Measurements from ENCODE around the gene CMYA5.
"Not testable (repeated sequence)": the region's sequence is repeated elsewhere in the genome, so short reads cannot be mapped to it uniquely, and the experiment has no call there.

The CMYA5 gene

DNA sequence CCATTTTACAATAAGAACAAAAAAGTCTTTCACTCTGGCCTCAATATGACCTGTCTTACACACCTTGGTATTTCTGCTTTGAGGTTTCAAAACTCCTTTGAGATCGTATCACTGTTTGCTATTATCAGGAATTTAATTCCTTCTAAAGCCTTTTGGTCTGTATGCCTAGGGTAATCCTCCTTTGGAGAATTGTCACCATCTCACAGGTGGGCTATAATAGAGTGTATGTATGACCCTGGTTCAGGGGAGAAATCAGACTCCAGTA, 13.7 kb downstream of the CMYA5 start:
- Histone ChIP-seq H3K9ac (ENCODE audit: low read depth, low read length, poor library complexity, severe bottlenecking) (no peak overlapping the region), H3K27me3 (ENCODE audit: insufficient read depth, low read length, poor library complexity, severe bottlenecking) (no peaks in the 10 kb centered on the region), H3K9me3 (ENCODE audit: insufficient read depth, low read depth, low read length) (no peaks in the 10 kb centered on the region), H3F3A (ENCODE audit: low read depth) (no peaks in the 10 kb centered on the region), H4K20me1 (ENCODE audit: insufficient read depth, low read length, poor library complexity, severe bottlenecking) (no peaks in the 10 kb centered on the region), H3K4me1 (ENCODE audit: insufficient read depth, low read length, poor library complexity, severe bottlenecking) (no peaks in the 10 kb centered on the region), H3K4me2 (ENCODE audit: low read depth, low read length, poor library complexity, severe bottlenecking) (no peak overlapping the region), H3K4me3 (ENCODE audit: low read length, poor library complexity, severe bottlenecking) (no peak overlapping the region), H3K36me3 (ENCODE audit: insufficient read depth, low read length) (no peaks in the 10 kb centered on the region), H2AFZ (ENCODE audit: low read length) (no peak overlapping the region), H3K79me2 (ENCODE audit: insufficient read depth, low read length) (no peaks in the 10 kb centered on the region), H3K9me2 (replicated peaks; ENCODE audit: low read depth, low read length) (no peaks in the 10 kb centered on the region)
- TF ChIP-seq, protein P1, sequence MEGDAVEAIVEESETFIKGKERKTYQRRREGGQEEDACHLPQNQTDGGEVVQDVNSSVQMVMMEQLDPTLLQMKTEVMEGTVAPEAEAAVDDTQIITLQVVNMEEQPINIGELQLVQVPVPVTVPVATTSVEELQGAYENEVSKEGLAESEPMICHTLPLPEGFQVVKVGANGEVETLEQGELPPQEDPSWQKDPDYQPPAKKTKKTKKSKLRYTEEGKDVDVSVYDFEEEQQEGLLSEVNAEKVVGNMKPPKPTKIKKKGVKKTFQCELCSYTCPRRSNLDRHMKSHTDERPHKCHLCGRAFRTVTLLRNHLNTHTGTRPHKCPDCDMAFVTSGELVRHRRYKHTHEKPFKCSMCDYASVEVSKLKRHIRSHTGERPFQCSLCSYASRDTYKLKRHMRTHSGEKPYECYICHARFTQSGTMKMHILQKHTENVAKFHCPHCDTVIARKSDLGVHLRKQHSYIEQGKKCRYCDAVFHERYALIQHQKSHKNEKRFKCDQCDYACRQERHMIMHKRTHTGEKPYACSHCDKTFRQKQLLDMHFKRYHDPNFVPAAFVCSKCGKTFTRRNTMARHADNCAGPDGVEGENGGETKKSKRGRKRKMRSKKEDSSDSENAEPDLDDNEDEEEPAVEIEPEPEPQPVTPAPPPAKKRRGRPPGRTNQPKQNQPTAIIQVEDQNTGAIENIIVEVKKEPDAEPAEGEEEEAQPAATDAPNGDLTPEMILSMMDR (conservative IDR thresholded peaks at IDR 0.05; ENCODE audit: low read length), result no peak
- no peak for TF ChIP-seq EZH2phosphoT487 (IDR thresholded peaks at IDR 0.05; ENCODE audit: borderline replicate concordance)

DNA sequence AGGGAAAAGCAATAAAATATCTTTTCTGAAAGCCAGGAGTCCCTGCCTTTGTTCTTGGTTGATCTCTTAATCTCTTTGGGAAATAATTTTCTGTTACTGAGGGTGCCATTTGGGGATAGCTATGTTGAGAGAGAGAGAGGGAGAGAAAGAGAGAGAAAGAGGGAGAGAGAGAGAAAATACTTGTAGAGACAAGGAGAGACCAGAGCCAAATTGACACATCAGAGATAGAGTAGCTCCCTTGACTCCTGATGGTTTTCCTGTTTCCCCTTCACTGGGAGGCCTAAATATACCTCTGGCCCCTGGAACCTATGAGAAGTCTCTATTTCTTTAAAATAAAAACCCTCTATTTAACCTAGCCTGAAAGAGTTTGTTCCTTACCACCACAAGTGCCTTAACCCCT, 14.9 kb downstream of the CMYA5 start:
- Histone ChIP-seq H3F3A (ENCODE audit: low read depth) (no peaks in the 10 kb centered on the region), H3K27me3 (ENCODE audit: insufficient read depth, low read length, poor library complexity, severe bottlenecking) (no peaks in the 10 kb centered on the region), H3K9me2 (replicated peaks; ENCODE audit: low read depth, low read length) (no peaks in the 10 kb centered on the region), H3K36me3 (ENCODE audit: insufficient read depth, low read length) (no peaks in the 10 kb centered on the region), H3K4me3 (ENCODE audit: low read length, poor library complexity, severe bottlenecking) (no peak overlapping the region), H4K20me1 (ENCODE audit: insufficient read depth, low read length, poor library complexity, severe bottlenecking) (no peaks in the 10 kb centered on the region), H2AFZ (ENCODE audit: low read length) (no peak overlapping the region), H3K4me2 (ENCODE audit: low read depth, low read length, poor library complexity, severe bottlenecking) (no peak overlapping the region), H3K9me3 (ENCODE audit: insufficient read depth, low read depth, low read length) (no peaks in the 10 kb centered on the region), H3K9ac (ENCODE audit: low read depth, low read length, poor library complexity, severe bottlenecking) (no peak overlapping the region), H3K4me1 (ENCODE audit: insufficient read depth, low read length, poor library complexity, severe bottlenecking) (no peaks in the 10 kb centered on the region), H3K79me2 (ENCODE audit: insufficient read depth, low read length) (no peaks in the 10 kb centered on the region)
- TF ChIP-seq, protein P1 (conservative IDR thresholded peaks at IDR 0.05; ENCODE audit: low read length), result no peak
- TF ChIP-seq EZH2phosphoT487 (IDR thresholded peaks at IDR 0.05; ENCODE audit: borderline replicate concordance), result no peak

DNA sequence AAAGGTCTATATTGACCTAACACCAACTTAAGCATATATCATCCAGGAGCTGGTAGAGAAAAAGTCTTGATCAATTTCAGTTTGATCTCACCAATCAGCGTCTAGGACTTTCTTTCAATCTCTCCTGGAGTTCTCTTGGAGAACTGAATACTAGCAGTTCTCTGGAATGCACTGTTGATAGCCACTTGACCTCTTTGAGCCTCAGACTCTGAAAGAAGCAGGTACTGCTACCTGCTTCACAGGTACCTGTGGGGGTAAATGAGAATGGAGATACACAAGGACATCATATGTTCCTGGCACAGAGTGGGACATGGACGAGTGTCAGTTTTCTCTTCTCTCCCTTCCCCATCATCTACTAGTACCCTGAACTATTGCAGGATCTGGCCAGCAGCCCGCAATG, 16.0 kb downstream of the CMYA5 start:
- Histone ChIP-seq H3K4me3 (ENCODE audit: low read length, poor library complexity, severe bottlenecking) (no peak overlapping the region), H3K9me2 (replicated peaks; ENCODE audit: low read depth, low read length) (no peaks in the 10 kb centered on the region), H4K20me1 (ENCODE audit: insufficient read depth, low read length, poor library complexity, severe bottlenecking) (no peaks in the 10 kb centered on the region), H3K36me3 (ENCODE audit: insufficient read depth, low read length) (no peaks in the 10 kb centered on the region), H3K4me1 (ENCODE audit: insufficient read depth, low read length, poor library complexity, severe bottlenecking) (no peaks in the 10 kb centered on the region), H3K4me2 (ENCODE audit: low read depth, low read length, poor library complexity, severe bottlenecking) (no peak overlapping the region), H2AFZ (ENCODE audit: low read length) (no peak overlapping the region), H3K9me3 (ENCODE audit: insufficient read depth, low read depth, low read length) (no peaks in the 10 kb centered on the region), H3K9ac (ENCODE audit: low read depth, low read length, poor library complexity, severe bottlenecking) (no peak overlapping the region), H3F3A (ENCODE audit: low read depth) (no peaks in the 10 kb centered on the region), H3K27me3 (ENCODE audit: insufficient read depth, low read length, poor library complexity, severe bottlenecking) (no peaks in the 10 kb centered on the region), H3K79me2 (ENCODE audit: insufficient read depth, low read length) (no peaks in the 10 kb centered on the region)
- TF ChIP-seq EZH2phosphoT487 (IDR thresholded peaks at IDR 0.05; ENCODE audit: borderline replicate concordance), result no peak
- TF ChIP-seq, protein P1 (conservative IDR thresholded peaks at IDR 0.05; ENCODE audit: low read length), result no peak

DNA sequence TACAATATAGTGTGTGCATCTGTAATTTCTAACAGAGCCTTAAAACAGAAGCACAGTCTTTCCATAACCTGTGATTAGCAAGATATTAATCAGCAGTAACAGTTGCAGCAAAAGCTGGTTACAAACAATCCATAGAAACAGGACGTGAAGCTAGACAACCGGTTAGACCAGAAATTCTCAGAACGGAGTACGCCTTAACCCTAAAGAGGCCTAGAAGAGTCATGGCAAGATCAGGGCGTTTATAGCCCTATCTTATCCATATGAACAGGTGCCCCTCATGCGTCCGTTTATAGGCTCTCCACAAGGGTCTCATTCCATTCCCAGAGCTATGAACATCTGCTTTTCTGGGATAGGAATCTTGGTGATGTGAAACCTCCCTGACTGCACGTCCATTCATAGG, 16.7 kb downstream of the CMYA5 start:
- not testable (repeated sequence) for H3K27me3 ChIP-seq (ENCODE audit: insufficient read depth, low read length, poor library complexity, severe bottlenecking); H3K4me1 ChIP-seq (ENCODE audit: insufficient read depth, low read length, poor library complexity, severe bottlenecking); H3K4me3 ChIP-seq (ENCODE audit: low read length, poor library complexity, severe bottlenecking); H3K36me3 ChIP-seq (ENCODE audit: insufficient read depth, low read length); H4K20me1 ChIP-seq (ENCODE audit: insufficient read depth, low read length, poor library complexity, severe bottlenecking); H3K9me3 ChIP-seq (ENCODE audit: insufficient read depth, low read depth, low read length); H3K79me2 ChIP-seq (ENCODE audit: insufficient read depth, low read length); H3F3A ChIP-seq (ENCODE audit: low read depth); H2AFZ ChIP-seq (ENCODE audit: low read length); H3K4me2 ChIP-seq (ENCODE audit: low read depth, low read length, poor library complexity, severe bottlenecking); H3K9me2 ChIP-seq (replicated peaks; ENCODE audit: low read depth, low read length); H3K9ac ChIP-seq (ENCODE audit: low read depth, low read length, poor library complexity, severe bottlenecking)

All from Loucy (cell line).